ENCODE results near the gene NMU. TPM values are rescaled to one million over a fixed set of nuclear protein-coding genes. Genes with fewer than 3 reads are reported as not detected.

NMU gene
- total and polyA plus RNA-seq, 9 of the 15 experiments (the other 6 are each of a cell fraction or from before 2014, with no cell fraction given), result 73.8 to 846 (median 599) TPM

DNA sequence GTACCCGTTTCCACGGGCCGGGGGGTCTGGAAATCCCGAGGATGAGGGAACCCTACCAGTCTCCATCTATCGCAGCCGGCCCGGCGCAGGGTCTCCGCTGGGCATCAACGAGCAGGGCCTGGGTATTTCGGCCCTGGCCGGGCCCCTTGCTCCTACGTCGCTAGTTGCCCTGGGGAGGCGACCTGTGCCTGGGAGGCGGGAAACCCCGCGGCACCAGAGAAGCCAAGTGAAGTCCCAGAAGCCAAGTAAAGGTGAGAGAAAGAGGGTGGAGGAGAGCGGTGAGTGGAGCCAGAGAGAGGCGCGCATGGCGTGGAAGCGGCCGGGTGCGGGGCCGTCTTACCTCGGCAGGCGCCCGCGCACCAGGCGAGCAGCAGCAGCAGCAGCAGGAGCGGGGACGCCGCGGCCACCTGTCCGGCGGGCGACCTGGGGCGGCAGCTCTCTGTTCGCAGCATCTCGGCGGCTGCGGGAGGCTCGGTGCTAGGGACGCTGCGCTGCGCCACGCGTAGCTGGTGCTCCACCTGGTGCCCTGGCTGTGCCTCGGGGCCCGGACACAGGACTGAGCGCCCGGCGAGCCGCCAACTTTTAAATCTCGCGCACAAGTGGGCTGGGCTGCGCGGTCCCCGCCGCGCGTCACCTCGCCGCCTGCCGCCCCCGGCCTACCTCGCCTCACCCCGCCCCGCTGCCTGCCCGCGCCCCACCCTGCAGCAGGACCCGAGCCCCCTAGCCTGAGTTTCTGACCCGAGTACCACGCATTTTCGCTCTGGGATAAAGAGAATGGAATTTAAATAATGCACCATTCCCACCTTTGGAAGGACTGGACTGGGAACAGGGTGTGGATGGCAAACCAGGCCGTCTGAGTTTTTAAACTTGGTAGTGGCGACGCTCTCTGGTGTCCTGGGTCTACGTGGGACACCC, at the start of gene NMU (continued):
- TF ChIP-seq, protein P1, sequence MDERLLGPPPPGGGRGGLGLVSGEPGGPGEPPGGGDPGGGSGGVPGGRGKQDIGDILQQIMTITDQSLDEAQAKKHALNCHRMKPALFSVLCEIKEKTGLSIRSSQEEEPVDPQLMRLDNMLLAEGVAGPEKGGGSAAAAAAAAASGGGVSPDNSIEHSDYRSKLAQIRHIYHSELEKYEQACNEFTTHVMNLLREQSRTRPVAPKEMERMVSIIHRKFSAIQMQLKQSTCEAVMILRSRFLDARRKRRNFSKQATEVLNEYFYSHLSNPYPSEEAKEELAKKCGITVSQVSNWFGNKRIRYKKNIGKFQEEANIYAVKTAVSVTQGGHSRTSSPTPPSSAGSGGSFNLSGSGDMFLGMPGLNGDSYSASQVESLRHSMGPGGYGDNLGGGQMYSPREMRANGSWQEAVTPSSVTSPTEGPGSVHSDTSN (CRISPR knock-in tag; IDR thresholded peaks at IDR 0.05; ENCODE audit: low read depth), result no peak
- TF ChIP-seq, protein P1 (tag; conservative IDR thresholded peaks at IDR 0.05; ENCODE audit: low read depth), result no peak
- TF ChIP-seq BHLHE40 (IDR thresholded peaks at IDR 0.05; ENCODE audit: low read length), result peak; percentile 7; the same call in 1 of the 2 replicates
- TF ChIP-seq, protein P2, sequence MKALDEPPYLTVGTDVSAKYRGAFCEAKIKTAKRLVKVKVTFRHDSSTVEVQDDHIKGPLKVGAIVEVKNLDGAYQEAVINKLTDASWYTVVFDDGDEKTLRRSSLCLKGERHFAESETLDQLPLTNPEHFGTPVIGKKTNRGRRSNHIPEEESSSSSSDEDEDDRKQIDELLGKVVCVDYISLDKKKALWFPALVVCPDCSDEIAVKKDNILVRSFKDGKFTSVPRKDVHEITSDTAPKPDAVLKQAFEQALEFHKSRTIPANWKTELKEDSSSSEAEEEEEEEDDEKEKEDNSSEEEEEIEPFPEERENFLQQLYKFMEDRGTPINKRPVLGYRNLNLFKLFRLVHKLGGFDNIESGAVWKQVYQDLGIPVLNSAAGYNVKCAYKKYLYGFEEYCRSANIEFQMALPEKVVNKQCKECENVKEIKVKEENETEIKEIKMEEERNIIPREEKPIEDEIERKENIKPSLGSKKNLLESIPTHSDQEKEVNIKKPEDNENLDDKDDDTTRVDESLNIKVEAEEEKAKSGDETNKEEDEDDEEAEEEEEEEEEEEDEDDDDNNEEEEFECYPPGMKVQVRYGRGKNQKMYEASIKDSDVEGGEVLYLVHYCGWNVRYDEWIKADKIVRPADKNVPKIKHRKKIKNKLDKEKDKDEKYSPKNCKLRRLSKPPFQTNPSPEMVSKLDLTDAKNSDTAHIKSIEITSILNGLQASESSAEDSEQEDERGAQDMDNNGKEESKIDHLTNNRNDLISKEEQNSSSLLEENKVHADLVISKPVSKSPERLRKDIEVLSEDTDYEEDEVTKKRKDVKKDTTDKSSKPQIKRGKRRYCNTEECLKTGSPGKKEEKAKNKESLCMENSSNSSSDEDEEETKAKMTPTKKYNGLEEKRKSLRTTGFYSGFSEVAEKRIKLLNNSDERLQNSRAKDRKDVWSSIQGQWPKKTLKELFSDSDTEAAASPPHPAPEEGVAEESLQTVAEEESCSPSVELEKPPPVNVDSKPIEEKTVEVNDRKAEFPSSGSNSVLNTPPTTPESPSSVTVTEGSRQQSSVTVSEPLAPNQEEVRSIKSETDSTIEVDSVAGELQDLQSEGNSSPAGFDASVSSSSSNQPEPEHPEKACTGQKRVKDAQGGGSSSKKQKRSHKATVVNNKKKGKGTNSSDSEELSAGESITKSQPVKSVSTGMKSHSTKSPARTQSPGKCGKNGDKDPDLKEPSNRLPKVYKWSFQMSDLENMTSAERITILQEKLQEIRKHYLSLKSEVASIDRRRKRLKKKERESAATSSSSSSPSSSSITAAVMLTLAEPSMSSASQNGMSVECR (CRISPR knock-in tag; IDR thresholded peaks at IDR 0.05), result 0 out of 2 replicates have a peak, but pooled peaks have one; percentile 17
- peak; percentile 53 for TF ChIP-seq PHF20 (IDR thresholded peaks at IDR 0.05; ENCODE audit: partially characterized antibody)
- TF ChIP-seq SFPQ (IDR thresholded peaks at IDR 0.05; ENCODE audit: low read depth, low read length), result no peak
- 0 out of 2 replicates have a peak, but pooled peaks have one; percentile 50 for TF ChIP-seq MYNN (IDR thresholded peaks at IDR 0.05)
- TF ChIP-seq MYNN (CRISPR knock-in tag; IDR thresholded peaks at IDR 0.05), result no peak
- peak; percentile 80 for TF ChIP-seq NFIC (IDR thresholded peaks at IDR 0.05)
- TF ChIP-seq CREB1 (IDR thresholded peaks at IDR 0.05), result peak; percentile 60
- no peak for TF ChIP-seq CREB1 (CRISPR knock-in tag; IDR thresholded peaks at IDR 0.05)
- TF ChIP-seq SAP30 (IDR thresholded peaks at IDR 0.05; ENCODE audit: borderline replicate concordance, insufficient read depth, low read depth, low read length, poor library complexity, severe bottlenecking), result peak; percentile 90
- TF ChIP-seq ZNF143 (CRISPR knock-in tag; IDR thresholded peaks at IDR 0.05), result no peak
- TF ChIP-seq NFE2 (IDR thresholded peaks at IDR 0.05; ENCODE audit: low read depth), result 0 out of 2 replicates have a peak, but pooled peaks have one; percentile 2
- TF ChIP-seq, protein P3, sequence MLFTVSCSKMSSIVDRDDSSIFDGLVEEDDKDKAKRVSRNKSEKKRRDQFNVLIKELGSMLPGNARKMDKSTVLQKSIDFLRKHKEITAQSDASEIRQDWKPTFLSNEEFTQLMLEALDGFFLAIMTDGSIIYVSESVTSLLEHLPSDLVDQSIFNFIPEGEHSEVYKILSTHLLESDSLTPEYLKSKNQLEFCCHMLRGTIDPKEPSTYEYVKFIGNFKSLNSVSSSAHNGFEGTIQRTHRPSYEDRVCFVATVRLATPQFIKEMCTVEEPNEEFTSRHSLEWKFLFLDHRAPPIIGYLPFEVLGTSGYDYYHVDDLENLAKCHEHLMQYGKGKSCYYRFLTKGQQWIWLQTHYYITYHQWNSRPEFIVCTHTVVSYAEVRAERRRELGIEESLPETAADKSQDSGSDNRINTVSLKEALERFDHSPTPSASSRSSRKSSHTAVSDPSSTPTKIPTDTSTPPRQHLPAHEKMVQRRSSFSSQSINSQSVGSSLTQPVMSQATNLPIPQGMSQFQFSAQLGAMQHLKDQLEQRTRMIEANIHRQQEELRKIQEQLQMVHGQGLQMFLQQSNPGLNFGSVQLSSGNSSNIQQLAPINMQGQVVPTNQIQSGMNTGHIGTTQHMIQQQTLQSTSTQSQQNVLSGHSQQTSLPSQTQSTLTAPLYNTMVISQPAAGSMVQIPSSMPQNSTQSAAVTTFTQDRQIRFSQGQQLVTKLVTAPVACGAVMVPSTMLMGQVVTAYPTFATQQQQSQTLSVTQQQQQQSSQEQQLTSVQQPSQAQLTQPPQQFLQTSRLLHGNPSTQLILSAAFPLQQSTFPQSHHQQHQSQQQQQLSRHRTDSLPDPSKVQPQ (CRISPR knock-in tag; IDR thresholded peaks at IDR 0.05; ENCODE audit: borderline replicate concordance), result no peak

Measured in K562 (cell line).